ENCODE data around the gene MAFB. TPM values are rescaled to one million over a fixed set of nuclear protein-coding genes. Genes with fewer than 3 reads are reported as not detected.

Gene MAFB
- total and polyA plus RNA-seq, 4 donors = 9.7 to 12.9 (median 11.4) TPM

DNA sequence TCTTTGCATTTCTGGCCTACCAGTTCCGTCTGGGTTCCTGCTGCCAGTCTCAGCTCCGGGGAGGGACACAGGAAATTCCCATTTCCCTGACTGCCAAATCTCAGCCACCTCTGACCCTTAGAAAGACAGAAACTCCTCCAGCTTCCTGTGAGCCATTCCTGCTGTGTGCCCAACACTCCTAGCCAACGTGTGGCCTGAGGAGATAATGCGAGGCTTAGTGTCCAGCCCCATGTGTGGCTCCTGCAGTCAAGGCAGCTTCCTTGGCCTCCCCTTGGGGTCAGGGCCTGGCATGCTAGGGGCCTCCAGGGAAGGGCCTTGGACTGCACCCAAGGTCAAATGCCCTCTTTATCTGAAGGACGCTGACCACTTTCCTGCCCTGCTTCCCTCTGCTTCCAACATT is 45.1 kb downstream of the MAFB start:
- DNase-seq (ENCODE audit: low spot score) = no peak
- Histone ChIP-seq H3K27ac (ENCODE audit: low read depth in 1 of 2, low read length in 2 of 2) (no peak overlapping the region), H3K4me3 (ENCODE audit: low read depth in 1 of 3, low read length in 3 of 3) (no peak overlapping the region), H3K4me1 (ENCODE audit: control insufficient read depth in 4 of 4, insufficient read depth in 4 of 4, low read length in 3 of 4) (peaks cover 4 to 18% (median 12%) of the 10 kb centered on the region in 4 donors), H3K9me3 (ENCODE audit: control insufficient read depth in 4 of 4, low read length in 3 of 4) (no peaks in the 10 kb centered on the region), H3K27me3 (ENCODE audit: control insufficient read depth in 4 of 4, insufficient read depth in 4 of 4, low read length in 3 of 4) (no peaks in the 10 kb centered on the region), H3K9ac (ENCODE audit: low read depth in 1 of 2, low read length in 2 of 2) (no peak overlapping the region), H3K36me3 (ENCODE audit: control insufficient read depth in 4 of 4, insufficient read depth in 3 of 4, low read depth in 1 of 4, low read length in 3 of 4) (no peaks in the 10 kb centered on the region)
- peak; percentile 95 for TF ChIP-seq NR2F2 (IDR thresholded peaks at IDR 0.05)
- TF ChIP-seq HNF4G (IDR thresholded peaks at IDR 0.05) = no peak
- WGBS = 22% methylated on average over 5 of the region's 5 CpGs

DNA sequence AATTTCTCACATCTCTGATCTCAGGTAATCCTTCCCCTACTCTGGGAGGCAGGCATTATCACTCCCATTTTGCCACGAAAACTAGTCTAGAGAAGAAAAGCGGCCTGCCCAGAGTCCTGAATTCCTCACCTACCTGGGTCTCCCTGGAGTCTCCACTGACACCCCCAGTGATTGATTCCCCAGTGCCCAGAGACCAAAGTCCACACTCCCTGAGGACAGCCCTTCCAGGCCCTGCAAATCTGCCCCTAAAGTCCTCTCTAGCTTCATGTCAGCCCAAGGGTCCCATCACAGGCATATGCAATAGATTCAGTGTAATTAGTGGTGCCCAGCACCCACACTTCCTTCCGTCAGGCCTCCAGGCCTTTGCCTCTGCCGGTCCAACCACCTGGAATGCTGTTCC is 47.2 kb downstream of the MAFB start:
- DNase-seq (ENCODE audit: low spot score) = no peak
- TF ChIP-seq HNF4A (conservative IDR thresholded peaks at IDR 0.05) = peak; percentile 41 to 58
- no peak for TF ChIP-seq HNF4G (IDR thresholded peaks at IDR 0.05)
- no peaks in the 10 kb centered on the region for H3K36me3 ChIP-seq (ENCODE audit: control insufficient read depth in 4 of 4, insufficient read depth in 3 of 4, low read depth in 1 of 4, low read length in 3 of 4)
- H3K27me3 ChIP-seq (ENCODE audit: control insufficient read depth in 4 of 4, insufficient read depth in 4 of 4, low read length in 3 of 4) = no peaks in the 10 kb centered on the region
- H3K4me3 ChIP-seq (ENCODE audit: low read depth in 1 of 3, low read length in 3 of 3) = no peak overlapping the region
- H3K27ac ChIP-seq (ENCODE audit: low read depth in 1 of 2, low read length in 2 of 2) = no peak overlapping the region
- H3K9ac ChIP-seq (ENCODE audit: low read depth in 1 of 2, low read length in 2 of 2) = no peak overlapping the region
- H3K4me1 ChIP-seq (ENCODE audit: control insufficient read depth in 4 of 4, insufficient read depth in 4 of 4, low read length in 3 of 4) = peaks cover 4 to 16% (median 10%) of the 10 kb centered on the region in 4 donors
- WGBS = 66% methylated on average over 4 of the region's 4 CpGs
- H3K9me3 ChIP-seq (ENCODE audit: control insufficient read depth in 4 of 4, low read length in 3 of 4) = no peaks in the 10 kb centered on the region

DNA sequence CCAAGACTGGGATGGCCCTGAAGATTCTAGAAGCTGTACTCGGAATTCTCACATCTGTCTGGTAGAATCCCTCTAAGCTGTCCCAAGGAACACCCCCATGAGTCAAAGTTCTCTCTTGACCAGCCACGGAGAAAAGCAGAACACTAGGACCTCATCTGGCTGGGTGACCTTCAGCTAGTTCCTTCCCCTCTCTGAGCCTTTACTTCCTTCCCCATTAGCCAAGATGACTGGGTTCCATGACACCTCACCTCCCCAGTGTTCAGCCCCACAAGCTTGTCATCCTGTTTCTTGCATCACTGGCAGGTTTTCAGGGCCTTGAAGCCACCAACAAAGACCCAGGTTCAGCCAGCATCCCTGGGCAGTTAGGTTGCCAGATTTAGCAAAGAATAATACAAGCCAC is 47.8 kb downstream of the MAFB start:
- peaks cover 4 to 16% (median 10%) of the 10 kb centered on the region in 4 donors for H3K4me1 ChIP-seq (ENCODE audit: control insufficient read depth in 4 of 4, insufficient read depth in 4 of 4, low read length in 3 of 4)
- H3K36me3 ChIP-seq (ENCODE audit: control insufficient read depth in 4 of 4, insufficient read depth in 3 of 4, low read depth in 1 of 4, low read length in 3 of 4) = no peaks in the 10 kb centered on the region
- no peak overlapping the region for H3K27ac ChIP-seq (ENCODE audit: low read depth in 1 of 2, low read length in 2 of 2)
- H3K27me3 ChIP-seq (ENCODE audit: control insufficient read depth in 4 of 4, insufficient read depth in 4 of 4, low read length in 3 of 4) = no peaks in the 10 kb centered on the region
- no peaks in the 10 kb centered on the region for H3K9me3 ChIP-seq (ENCODE audit: control insufficient read depth in 4 of 4, low read length in 3 of 4)
- no peak for TF ChIP-seq NR2F2 (IDR thresholded peaks at IDR 0.05)
- TF ChIP-seq EGR1 (IDR thresholded peaks at IDR 0.05; ENCODE audit: low read depth in 2 of 2) = no peak
- TF ChIP-seq RXRA (IDR thresholded peaks at IDR 0.05) = no peak
- TF ChIP-seq TAF1 (conservative IDR thresholded peaks at IDR 0.05) = no peak
- no peak for TF ChIP-seq GABPA (IDR thresholded peaks at IDR 0.05 in 1 of 2, conservative IDR thresholded peaks at IDR 0.05 in 1 of 2)
- no peak for TF ChIP-seq JUND (IDR thresholded peaks at IDR 0.05)
- TF ChIP-seq SP1 (IDR thresholded peaks at IDR 0.05) = no peak
- no peak for TF ChIP-seq FOXA1 (IDR thresholded peaks at IDR 0.05)
- no peak for TF ChIP-seq YY1 (IDR thresholded peaks at IDR 0.05)
- TF ChIP-seq, protein P1, sequence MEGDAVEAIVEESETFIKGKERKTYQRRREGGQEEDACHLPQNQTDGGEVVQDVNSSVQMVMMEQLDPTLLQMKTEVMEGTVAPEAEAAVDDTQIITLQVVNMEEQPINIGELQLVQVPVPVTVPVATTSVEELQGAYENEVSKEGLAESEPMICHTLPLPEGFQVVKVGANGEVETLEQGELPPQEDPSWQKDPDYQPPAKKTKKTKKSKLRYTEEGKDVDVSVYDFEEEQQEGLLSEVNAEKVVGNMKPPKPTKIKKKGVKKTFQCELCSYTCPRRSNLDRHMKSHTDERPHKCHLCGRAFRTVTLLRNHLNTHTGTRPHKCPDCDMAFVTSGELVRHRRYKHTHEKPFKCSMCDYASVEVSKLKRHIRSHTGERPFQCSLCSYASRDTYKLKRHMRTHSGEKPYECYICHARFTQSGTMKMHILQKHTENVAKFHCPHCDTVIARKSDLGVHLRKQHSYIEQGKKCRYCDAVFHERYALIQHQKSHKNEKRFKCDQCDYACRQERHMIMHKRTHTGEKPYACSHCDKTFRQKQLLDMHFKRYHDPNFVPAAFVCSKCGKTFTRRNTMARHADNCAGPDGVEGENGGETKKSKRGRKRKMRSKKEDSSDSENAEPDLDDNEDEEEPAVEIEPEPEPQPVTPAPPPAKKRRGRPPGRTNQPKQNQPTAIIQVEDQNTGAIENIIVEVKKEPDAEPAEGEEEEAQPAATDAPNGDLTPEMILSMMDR (IDR thresholded peaks at IDR 0.05; ENCODE audit: low read depth, low read length, missing input control) = no peak
- TF ChIP-seq, protein P2, sequence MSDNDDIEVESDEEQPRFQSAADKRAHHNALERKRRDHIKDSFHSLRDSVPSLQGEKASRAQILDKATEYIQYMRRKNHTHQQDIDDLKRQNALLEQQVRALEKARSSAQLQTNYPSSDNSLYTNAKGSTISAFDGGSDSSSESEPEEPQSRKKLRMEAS (IDR thresholded peaks at IDR 0.05) = no peak
- TF ChIP-seq HNF4G (IDR thresholded peaks at IDR 0.05) = no peak
- TF ChIP-seq, protein P3, sequence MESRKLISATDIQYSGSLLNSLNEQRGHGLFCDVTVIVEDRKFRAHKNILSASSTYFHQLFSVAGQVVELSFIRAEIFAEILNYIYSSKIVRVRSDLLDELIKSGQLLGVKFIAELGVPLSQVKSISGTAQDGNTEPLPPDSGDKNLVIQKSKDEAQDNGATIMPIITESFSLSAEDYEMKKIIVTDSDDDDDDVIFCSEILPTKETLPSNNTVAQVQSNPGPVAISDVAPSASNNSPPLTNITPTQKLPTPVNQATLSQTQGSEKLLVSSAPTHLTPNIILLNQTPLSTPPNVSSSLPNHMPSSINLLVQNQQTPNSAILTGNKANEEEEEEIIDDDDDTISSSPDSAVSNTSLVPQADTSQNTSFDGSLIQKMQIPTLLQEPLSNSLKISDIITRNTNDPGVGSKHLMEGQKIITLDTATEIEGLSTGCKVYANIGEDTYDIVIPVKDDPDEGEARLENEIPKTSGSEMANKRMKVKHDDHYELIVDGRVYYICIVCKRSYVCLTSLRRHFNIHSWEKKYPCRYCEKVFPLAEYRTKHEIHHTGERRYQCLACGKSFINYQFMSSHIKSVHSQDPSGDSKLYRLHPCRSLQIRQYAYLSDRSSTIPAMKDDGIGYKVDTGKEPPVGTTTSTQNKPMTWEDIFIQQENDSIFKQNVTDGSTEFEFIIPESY (IDR thresholded peaks at IDR 0.05) = no peak
- WGBS = 78% methylated on average over 2 of the region's 2 CpGs
- no peak overlapping the region for H3K4me3 ChIP-seq (ENCODE audit: low read depth in 1 of 3, low read length in 3 of 3)
- no peak overlapping the region for H3K9ac ChIP-seq (ENCODE audit: low read depth in 1 of 2, low read length in 2 of 2)
- no peak for DNase-seq (ENCODE audit: low spot score)

All from liver (tissue), 9 donors.